Hepatocyte (in vitro differentiated cells): ENCODE results near the gene ELOVL1.

ENCODE experiments used
- EZH2 ChIP-seq: fragments of 200-600 bp; sonication (generic); IDR thresholded peaks from 2 replicates; pipeline ENCODE4 v1.6.1; 2016; ENCODE audit warnings: antibody characterized with exemption, mild to moderate bottlenecking, borderline replicate concordance
- TF ChIP-seq, protein P1 (sequence below): fragments of 200-600 bp; sonication (generic); IDR thresholded peaks from 2 replicates; pipeline ENCODE4 v1.5.1; 2016; ENCODE audit warnings: antibody characterized with exemption, mild to moderate bottlenecking; ENCODE audit not compliant: poor library complexity

DNA sequence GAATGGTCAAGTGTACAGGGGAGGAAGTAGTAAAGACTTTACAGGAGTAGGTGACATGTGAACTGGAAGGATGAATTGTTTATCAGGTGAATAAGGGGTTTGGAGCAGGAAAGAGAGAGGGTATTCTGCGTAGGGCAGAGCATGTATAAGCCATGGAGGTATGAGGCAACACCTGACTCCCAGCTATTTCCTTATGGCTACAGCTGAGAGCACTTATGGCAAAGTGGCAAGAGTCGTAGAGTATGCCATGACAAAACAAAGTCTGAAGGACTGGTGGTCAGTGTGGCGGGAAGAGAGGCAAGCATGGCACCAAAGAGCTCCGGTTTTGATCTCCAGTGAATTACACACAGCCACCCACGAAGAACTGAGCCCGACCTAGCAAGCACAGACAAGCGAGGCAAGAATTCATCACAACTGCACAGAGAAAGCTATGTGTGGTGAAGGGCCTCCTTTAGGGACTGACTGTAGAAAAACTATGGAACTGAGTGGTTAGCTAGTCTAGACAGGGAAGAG lies 9.0 kb upstream of the ELOVL1 start:
- TF ChIP-seq, protein P1, sequence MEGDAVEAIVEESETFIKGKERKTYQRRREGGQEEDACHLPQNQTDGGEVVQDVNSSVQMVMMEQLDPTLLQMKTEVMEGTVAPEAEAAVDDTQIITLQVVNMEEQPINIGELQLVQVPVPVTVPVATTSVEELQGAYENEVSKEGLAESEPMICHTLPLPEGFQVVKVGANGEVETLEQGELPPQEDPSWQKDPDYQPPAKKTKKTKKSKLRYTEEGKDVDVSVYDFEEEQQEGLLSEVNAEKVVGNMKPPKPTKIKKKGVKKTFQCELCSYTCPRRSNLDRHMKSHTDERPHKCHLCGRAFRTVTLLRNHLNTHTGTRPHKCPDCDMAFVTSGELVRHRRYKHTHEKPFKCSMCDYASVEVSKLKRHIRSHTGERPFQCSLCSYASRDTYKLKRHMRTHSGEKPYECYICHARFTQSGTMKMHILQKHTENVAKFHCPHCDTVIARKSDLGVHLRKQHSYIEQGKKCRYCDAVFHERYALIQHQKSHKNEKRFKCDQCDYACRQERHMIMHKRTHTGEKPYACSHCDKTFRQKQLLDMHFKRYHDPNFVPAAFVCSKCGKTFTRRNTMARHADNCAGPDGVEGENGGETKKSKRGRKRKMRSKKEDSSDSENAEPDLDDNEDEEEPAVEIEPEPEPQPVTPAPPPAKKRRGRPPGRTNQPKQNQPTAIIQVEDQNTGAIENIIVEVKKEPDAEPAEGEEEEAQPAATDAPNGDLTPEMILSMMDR: no peak
- TF ChIP-seq EZH2: no peak
